GM04503 (cell line): ENCODE data around the gene PEX5L.
"Not testable (repeated sequence)": the region's sequence is repeated elsewhere in the genome, so short reads cannot be mapped to it uniquely, and the experiment has no call there.

ENCODE experiments used
- DNase-seq: peaks from one replicate; pipeline ENCODE4 v3.0.0-alpha.2; 2012; ENCODE audit warnings: low read depth

The PEX5L gene, protein sequence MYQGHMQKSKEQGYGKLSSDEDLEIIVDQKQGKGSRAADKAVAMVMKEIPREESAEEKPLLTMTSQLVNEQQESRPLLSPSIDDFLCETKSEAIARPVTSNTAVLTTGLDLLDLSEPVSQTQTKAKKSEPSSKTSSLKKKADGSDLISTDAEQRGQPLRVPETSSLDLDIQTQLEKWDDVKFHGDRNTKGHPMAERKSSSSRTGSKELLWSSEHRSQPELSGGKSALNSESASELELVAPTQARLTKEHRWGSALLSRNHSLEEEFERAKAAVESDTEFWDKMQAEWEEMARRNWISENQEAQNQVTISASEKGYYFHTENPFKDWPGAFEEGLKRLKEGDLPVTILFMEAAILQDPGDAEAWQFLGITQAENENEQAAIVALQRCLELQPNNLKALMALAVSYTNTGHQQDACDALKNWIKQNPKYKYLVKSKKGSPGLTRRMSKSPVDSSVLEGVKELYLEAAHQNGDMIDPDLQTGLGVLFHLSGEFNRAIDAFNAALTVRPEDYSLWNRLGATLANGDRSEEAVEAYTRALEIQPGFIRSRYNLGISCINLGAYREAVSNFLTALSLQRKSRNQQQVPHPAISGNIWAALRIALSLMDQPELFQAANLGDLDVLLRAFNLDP

DNA sequence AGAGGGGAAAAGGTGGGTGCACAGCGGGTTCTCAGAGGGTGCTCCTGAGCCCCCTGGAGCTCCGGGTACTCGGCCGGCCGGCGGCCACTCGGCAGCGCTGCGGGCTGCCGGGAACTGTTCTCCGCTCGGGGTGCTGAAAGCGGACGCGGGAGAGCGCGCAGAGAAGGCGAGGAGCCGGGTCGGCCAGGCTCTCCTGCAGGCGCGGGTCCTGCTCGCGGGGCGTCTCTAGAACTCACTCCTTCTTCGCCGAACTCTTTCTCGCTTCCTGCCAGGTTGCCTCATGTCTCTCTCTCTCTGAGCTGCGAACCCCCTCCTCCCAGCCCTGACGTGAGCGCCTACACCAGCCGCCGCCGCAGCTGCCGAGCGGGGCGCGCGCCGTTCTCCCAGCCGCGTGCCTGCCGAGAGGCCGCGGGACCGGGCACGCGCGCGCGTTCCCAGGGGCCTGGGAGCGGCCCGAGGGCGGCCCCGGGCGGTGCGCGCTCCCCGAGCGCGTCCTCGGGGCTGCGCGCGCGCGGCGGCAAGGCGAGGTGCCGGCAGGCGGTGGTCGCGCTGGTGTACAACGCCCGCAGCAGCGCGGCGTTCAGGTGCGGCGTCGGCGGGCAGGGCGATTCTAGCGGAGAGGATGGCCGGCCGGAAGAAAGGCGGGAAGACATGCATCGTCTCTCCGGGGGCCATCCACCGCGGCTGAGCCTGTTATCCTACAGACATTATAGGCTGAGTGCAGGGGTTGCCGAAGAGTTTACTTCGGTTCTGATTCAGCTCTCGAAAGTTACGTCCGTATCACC lies at the start of gene PEX5L:
Gene PEX5L (minus strand): TSS at position 267 of the 785 bp plus-strand sequence. CDS start 338 bp downstream, outside the sequence.
- no peak for DNase-seq

DNA sequence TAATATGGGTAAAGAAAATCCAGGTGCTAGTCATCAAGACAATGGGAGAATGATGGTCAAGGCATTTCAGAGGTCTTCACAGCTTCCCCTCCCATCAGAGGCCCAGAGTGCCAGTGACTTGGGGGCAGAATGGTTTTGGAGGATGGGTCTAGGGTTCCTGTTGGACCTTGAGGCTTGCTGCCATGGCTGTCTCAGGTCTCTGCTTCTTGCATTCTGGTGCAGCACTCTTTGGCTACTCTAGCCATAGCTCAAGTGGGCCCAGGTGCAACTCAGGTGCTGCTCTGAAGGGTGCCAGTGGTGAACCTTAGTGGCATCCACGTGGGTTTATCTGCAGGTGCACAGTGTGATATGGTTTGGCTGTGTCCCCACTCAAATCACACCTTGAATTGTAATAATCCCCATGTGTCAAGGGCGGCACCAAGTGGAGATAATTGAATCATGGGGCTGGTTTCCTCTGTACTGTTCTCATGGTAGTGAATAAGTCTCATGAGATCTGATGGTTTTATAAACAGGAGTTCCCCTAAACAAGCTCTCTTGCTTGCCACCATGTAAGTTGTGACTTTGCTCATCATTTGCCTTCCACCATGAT lies 48.5 kb upstream of the PEX5L start:
- DNase-seq, result no peak

DNA sequence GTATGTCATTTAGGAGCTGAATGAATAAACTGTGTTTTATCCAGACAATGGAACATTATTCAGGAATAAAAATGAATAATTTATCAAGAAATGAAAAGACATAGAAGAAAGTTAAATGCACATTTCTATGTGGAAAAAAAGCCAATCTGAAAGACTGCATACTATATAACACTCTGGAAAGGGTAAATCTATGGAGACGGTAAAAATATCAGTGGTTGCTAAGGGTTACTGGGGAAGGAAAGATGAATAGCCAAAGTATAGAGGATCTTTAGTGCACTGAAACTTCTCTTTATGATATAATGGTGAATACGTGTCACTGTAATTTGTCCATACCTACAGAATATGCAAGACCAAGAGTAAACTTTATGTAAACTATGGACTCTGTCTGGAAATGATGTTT lies 46.0 kb upstream of the PEX5L start:
- no peak for DNase-seq

- no peak for DNase-seq
Measured at GRCh38 chr3:180078592-180078991, 41.9 kb upstream of the PEX5L start.

DNA sequence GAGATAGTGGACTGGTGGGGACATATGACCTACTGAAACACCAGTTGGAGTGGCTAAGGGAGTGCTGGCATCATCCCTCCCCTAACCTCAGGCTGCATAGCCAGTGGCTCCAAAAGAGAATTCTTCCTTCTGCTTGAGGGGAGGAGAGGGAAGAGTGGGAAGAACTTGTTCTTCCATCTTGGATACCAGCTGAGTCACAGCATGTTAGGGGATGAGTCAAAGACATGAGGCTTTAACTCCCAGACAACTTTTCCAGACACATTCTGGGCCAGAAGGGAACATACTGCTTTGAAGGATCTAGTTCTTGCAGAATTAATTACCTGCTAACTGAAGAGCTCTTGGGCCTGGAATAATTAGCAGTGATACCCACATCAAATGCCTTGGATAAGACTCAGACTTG lies 36.8 kb upstream of the PEX5L start:
- DNase-seq, result no peak

- DNase-seq, result no peak
Measured at GRCh38 chr3:180072786-180073185, 36.0 kb upstream of the PEX5L start.

- no peak for DNase-seq
Measured at GRCh38 chr3:180070925-180071324, 34.2 kb upstream of the PEX5L start.

GRCh38 chr3:180068023-180068422 lies 31.3 kb upstream of the PEX5L start:
- no peak for DNase-seq

GRCh38 chr3:180066598-180066997 lies 29.9 kb upstream of the PEX5L start:
- no peak for DNase-seq

DNA sequence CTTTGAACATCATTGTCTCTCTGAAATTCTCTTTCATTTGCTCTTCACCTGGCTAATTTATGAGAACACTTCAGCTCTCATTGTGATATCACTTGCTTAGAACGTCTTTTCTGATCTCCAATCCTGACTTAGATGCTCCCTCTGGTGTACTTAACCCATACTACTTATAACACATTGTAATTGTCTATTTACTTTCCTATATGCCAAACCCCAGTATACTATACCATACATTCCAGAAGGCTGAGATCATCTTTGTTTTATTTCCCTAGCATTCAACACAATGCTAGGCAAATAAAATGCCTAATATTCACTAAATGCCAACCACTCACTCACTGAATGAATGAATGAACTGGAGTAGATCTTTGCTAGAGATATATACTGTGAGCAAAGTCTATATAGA lies 27.0 kb upstream of the PEX5L start:
- DNase-seq, result no peak

DNA sequence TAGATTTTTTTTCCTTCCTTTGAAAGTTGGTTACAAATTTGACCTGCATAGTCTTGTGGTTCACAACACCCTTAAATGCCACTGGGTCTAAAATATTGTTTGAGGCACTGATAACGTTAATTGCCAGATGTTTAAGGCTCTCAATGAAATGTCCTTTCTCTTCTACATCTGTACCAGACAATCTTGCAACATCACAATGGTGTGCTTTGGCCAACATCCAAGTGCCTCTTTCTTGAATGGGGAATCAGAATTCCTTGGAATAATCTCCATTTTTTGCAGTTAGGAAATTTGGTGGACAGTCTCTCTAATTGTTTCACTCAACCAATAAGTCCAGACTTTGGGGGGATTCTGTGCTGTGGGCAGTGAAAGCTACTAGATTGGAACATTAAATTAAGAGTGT lies 26.0 kb upstream of the PEX5L start:
- DNase-seq, result no peak

DNA sequence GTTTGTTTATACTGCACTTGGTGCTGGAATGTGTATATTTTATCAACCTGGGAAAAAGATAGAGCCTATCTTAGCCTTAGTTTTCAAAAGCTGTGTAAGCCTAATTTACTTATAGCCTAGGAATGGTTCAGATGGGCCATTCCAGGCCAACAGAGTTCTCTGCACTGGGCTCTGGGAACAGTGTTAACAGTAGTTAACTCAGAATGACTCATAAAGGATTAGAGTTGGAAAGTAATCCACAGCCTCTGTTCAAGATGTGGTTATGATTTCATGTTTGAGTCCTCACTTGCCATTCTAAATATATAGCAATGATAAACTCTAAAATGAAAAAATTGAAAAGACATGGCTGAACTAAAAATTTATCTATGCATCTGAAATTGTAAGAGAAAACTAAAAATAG lies 22.6 kb upstream of the PEX5L start:
- DNase-seq, result no peak

- DNase-seq, result no peak
Measured at GRCh38 chr3:180058238-180058637, 21.5 kb upstream of the PEX5L start.

DNA sequence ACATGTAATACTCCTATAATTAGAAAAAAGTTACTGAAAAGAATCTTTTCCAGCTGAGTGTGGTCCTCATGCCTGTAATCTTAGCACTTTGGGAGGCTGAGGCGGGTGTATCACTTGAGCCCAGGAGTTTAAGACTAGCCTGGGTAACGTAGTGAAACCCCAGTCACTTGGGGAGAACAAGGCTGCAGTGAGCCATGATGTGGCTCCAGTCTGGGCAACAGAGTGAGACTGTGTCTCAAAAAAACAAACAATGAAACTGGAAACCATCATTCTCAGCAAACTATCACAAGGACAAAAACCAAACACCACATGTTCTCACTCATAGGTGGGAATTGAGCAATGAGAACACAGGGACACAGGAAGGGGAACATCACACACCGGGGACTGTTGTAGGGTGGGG lies 18.9 kb upstream of the PEX5L start:
- DNase-seq, result not testable (repeated sequence)

GRCh38 chr3:180049391-180049790 lies 12.7 kb upstream of the PEX5L start:
- DNase-seq, result no peak

DNA sequence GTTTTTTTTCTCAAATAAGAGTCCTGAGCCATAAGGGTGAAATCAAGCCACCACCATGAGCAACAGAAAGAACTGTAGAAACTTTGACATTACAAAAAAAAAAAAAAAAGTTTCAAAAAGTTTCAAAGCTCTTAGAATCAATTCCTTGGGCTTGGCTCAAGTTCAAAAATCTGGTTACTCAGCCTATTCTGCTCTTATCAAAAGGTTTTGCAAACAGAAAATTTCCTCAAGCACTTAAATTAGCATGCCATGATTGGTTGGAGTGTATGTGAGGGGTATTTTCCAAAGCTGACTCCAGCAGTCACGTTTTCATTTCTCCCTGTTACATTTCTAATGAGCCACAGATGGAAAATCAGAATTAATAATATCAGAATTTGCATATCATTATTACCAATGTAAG lies 12.1 kb upstream of the PEX5L start:
- DNase-seq, result no peak

DNA sequence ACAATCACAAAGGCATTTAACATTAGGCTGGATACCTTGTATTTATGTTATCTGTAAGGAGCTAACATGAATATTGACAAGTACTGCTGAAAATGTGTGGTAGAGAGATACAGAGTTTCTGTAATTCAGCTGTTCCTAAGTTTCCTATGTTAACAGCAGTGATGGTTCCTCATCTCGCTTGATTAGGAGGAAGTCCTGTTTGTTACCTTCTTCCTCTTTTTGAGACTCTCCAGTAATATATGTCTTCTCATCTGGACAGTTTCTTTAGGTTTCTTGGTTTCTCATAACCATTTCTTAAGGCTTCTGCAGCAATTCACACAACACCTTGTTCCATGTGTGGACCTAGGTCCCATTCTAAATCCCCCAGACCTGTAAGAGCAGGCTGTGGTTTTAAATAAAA lies 11.4 kb upstream of the PEX5L start:
- no peak for DNase-seq

- DNase-seq, result no peak
Measured at GRCh38 chr3:180040966-180041365, 4.2 kb upstream of the PEX5L start.

GRCh38 chr3:180036092-180036670 lies 556 bp downstream of the PEX5L start:
- no peak for DNase-seq

DNA sequence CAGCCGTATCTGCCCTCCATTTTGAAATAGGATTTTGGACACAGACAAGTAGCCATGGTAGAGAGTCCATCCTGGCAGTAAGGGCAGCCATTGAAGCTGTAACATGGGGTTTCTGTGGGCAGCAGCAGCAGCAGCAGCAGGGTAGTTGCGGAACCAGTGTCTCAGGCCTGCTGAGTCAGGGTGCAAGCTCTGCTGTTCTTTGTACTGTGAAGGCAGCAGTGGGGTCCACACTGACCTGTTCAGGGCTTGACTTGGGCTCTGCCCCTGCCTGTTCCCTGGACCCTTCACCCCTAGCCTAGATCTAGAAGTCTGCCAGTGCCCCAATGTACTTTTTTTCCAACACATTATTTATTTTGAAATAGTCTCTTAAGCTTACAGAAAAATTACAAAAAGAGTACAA lies 9.7 kb downstream of the PEX5L start:
- no peak for DNase-seq

GRCh38 chr3:180018543-180018942 lies 18.2 kb downstream of the PEX5L start:
- DNase-seq, result no peak

- no peak for DNase-seq
Measured at GRCh38 chr3:180017846-180018245, 18.9 kb downstream of the PEX5L start.
